Right kidney (tissue), 1 donor: Measurements from ENCODE around the gene MYO1C.
A peak's percentile ranks its signal among the peaks of the same experiment; 100 is the strongest.

Source experiments
- DNase-seq: peaks from one replicate; pipeline ENCODE4 v3.0.0-alpha.2; 2016

The MYO1C gene

DNA sequence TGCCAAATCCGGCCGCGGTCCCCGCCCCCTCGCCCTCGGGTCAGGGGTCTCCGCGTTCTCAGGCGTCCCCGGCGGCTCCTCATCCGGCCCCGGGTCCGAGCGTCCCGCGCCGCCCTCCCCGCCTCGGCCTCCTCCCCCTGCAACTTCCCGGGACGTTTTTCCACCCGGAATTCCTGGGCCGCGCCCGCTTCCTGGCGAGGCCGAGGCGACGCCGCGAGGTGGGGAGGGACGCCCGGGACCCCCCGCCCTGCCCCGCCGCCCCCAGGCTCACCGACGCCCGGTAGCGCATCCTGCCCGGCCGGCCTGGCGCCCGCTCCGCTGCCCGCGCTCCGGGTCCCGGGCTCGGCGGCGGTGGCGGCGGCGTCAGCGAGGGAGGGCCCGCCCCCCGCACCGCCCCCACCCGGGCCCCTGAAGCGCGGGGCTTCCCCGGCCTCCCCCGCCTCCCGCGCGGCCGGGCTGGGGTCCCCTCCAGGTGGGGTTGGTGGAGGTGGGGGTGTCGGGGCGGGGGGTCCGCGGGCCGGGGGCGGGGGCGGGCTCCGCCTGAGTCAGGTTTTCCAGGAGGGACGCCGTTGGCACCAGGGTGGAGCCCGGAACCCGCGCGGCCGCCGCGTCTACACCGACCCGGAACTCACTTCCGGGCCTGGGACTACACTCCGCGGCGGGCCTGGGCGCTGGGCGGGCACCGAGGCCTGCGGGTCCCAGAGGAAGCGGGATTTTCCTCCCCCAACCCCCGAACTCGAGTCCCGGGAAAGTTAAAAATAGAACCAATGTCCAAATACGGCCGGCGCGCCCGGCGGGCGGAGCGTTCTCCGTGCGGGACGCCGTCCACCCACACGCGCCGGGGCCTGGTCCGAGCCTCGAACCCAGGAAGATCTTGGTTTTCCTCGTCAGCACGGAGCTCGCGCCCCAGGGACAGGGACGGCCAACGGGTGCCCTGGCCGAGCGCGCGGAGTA is 6.8 kb downstream of the MYO1C start:
- DNase-seq, result peak; percentile 74

GRCh38 chr17:1484676-1485422 is 7.6 kb downstream of the MYO1C start:
- DNase-seq, result peak; percentile 73

DNA sequence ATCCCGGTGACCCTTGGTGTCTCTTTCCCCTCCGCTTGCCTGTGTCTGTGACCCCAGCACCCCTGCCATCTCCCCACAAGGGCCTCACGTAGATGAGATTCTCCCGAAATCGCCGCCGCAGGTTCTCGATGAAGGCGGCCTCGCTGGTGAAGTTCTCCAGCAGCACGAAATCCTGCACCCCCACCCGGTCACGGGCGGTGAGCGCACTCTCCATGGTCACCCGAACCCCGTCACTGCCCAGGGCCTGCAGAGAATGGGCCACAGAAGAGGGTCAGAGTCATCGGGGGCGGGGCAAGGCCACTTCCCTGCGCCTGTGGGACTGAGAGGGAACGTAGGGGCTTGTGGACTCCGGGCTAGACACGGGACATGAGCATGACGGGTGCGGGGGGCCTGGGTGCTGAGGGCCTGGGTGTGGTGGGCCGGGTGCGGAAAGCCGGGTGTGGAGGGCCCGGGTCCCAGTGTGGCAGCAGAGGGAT is 8.4 kb downstream of the MYO1C start:
- no peak for DNase-seq

DNA sequence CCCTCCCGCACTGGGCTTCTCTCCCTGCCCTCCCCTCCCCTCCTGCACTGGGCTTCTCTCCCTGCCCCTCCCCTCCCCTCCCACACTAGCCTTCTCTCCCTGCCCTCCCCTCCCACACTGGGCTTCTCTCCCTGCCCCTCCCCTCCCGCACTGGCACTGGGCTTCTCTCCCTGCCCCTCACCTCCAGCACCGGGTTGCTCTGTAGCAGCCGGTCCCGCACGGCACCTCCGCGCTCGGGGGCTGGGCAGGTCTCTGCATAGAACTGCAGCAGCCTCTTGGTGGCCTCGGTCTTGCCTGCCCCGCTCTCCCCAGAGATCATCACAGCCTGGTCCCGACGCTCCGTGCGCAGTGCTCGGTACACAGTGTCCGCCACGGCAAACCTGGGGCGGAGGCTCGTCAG is 9.8 kb downstream of the MYO1C start:
- DNase-seq, result no peak

DNA sequence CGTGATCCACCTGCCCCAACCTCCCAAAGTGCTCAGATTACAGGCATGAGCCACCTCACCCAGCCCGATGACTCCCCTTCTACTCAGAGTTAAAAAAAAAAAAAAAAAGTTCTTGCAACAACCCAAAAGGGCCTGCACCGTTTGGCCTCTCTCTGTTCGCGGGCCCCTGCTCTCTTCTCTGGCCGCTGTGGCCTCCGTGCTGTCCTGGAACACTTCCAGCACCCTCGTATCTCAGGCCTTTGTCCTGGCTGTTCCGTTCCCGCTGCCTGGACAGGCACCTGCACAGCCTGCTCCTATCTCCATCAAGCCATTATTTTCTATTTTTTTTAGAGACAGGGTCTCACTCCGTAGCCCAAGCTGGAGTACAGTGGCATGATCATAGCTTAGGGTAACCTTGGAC is 10.8 kb downstream of the MYO1C start:
- no peak for DNase-seq

DNA sequence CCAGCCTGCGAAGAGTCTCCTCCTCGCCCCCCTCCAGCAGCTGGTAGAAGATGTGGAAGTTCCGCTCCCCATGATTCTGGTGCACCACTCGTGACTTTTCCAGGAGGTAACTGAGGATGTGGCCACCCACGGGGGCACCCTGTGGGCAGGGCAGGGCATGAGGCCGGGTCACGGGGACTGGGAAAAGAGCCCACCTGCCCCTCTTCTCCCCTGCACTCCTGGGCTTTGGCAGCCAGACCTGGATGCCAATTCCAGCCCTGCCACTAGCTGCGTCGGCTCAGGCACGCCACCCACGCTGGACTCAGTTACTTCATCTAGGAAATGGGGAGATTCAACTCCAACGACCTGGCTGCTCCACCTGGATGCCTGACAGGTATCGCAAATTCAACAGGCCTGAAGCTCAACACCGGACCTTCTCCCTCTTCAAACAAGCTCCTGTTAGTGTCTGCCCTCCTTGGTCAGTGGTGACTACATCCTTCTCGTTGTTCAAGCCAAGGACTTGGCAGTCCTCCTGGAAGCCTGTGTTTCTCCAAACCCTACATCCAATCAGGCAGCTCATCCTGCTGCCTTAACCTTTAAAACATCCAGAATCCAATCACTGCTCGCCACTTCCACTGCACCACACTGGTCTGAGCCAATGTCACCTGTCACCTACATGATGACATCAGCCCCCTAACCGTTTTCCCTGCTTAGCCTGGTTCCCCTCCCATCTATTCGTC is 11.6 kb downstream of the MYO1C start:
- no peak for DNase-seq

DNA sequence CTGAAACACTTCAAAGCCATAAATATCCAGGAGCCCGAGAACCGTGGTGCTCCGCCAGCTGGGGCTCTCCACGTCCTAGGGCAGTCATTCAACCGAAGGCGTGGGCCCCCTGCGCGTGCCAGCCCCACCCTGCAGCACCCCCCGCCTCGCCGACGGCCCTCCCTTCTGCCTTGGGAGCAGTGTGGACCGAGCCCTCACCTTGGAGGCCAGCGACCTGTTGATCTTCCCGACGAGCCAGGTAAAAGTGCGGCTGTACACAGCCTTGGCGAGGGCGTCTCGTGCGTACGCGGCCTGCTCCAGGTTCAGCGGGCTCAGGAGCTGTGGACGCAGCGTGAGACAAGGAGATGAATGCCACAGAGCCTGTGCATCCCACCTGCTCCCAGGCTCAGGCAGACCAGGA is 14.1 kb downstream of the MYO1C start:
- DNase-seq, result no peak

DNA sequence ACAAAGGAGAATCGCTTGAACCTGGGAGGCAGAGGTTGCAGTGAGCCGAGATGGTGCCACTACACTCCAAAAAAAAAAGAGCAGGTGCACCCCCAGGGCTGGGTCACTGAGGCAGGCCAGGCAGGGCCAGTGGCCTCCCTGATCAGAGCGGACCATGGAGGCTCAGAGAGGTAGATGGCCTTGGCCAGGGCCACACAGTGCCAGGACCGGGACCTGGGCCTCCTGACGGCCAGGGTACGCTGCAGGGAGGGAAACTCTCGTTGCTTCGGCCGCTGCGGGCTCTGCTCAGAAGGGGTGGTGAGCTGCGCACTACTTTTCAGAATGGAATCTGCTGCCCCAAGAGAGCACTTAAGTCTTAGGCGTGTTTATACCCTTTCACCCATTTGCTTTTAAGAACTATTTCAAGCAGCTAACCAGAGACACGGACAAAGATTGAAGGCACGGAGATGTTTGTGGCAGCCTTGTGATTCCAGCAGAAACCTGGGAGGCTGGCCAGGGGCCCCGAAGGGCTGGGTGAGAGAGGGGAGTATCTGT is 17.1 kb downstream of the MYO1C start:
- DNase-seq, result no peak

- no peak for DNase-seq
Measured at GRCh38 chr17:1474402-1475189, 17.9 kb downstream of the MYO1C start.

DNA sequence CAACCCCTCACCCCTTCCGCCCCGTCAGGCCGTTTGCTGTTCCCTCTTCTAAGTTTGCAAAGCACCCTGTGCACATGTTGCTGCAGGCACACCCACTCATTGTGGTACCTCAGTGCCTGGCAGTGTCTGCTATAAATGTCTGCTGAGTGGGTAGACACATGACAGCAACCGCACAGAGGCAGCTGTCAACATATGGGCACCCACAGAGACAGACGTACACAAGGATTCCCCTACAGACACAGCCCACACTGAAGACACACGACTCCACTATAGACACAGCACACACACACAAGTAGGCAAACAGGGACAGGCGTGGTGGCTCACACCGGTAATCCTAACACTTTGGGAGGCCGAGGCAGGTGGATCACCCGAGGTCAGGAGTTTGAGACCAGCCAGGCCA is 18.6 kb downstream of the MYO1C start:
- no peak for DNase-seq

DNA sequence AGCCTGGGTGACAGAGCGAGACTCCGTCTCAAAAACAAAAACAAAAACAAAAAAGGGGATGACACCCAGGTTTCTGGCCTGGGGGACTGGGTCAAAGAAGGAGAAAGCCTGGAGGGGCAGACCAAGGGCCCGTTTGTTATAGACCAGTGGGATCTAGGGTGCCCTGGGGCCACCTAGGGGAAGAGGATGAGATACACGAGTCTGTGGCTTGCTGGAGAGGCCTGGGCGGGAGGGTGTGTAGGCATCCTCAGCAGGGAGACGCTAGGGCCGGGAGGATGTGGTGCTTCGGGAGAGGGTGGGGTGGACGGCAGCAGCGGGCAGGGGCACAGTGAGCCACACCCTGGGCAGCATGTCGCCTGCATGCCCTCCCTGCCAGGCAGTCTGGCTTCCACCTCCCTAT is 19.3 kb downstream of the MYO1C start:
- DNase-seq, result no peak

- peak; percentile 68 for DNase-seq
Measured at GRCh38 chr17:1471911-1472821, 20.3 kb downstream of the MYO1C start.

DNA sequence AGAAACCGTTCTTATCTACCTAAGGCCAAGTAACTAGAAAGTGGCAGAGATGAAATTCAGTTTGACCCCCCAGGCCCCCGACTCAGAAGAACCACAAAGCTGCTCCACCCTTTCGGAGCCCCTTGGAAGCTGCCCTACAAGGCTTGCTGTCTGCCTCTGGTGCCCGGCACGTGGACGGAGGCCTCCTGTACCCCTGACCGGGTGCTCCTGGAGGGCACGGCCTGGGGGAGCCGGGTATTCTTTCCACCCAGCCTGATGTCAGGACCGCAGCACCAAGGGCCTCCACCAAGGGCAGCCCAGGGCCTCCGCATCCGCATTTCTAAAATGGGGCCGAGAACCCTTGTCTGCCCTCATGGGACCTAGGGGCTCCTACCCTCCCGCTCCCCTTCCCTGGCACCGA is 21.0 kb downstream of the MYO1C start:
- DNase-seq, result no peak

DNA sequence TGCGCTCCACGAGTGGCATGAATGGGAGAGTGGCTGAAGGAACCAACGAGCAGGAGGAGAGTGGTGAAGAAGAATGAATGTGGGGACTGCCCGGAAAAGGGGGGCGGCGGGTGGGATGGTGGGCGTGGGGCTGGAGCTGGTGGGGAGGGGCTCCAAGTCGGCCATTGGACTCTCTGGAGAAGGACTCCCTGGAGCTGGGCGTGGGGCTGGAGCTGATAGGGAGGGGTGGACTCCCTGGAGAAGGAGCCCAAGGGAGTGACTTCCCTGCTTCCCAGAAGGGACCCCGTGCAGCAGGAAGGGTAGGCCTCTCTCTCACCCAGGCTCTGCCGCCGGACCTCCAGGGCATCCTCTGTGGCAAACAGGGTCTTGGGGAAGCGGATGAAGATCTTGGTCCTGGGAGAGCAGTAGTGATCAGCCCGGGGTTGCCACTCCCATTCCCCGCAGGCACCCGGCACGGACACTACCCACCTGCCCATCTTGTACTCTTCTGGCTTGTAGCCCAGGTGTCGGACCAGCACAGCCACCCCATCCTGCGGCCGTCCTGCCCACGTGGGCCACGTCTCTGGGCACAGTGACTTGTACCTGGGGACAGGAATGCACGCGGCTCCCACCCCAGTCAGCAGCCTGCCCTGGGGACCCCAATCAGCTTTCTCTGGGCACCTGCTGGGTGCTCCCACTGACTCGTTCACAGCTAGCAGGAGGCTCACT is 21.6 kb downstream of the MYO1C start:
- DNase-seq, result no peak

GRCh38 chr17:1470071-1470754 is 22.3 kb downstream of the MYO1C start:
- no peak for DNase-seq

- no peak for DNase-seq
Measured at GRCh38 chr17:1469231-1469852, 23.1 kb downstream of the MYO1C start.

DNA sequence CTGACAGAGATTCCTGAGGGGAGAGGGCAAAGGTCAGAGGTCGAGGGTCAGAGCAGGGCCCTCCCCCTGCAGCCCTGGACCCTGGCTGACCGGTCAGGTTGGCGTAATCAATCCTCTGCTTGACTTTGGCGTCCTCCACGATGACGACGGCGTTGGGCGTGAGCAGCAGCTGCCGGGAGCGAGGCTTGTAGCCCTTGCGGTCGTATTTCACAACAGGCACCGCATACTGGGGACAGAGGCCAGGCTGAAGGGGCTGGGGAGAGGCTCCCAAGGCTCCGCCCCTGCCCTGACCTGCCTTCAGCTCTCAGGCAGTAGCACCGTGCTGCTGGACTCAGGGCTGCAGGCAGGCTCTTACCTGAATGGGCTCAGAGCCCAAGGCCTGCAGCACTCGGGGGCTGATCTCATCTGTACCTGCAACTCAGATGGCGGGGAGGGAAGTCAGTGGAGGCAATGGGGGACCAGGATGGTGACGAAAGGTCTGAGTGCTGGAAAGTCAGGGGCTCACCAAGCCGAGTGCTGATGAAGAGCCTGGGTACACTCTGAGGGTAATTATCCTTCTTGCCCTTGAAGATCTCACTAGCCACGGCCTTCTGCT is 24.5 kb downstream of the MYO1C start:
- DNase-seq, result no peak

DNA sequence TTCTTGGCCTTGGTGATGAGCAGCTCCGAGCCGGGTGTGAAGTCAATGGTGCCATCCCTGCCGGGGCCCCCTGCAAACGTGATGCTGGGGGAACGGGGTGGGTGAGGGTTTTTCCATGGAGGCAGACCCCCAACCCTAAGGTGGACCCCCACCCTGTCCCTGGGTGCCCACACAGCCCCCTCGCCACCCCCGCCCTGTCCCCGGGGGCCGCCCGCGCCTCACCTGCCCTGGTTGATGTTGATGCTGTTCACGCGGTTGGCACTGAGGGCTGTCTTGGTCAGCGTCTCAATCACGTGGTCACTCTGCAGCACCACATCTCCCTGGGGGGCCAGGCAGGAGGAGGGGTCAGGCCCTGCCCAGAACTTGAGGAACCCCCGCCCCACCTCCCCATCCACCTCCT is 25.2 kb downstream of the MYO1C start:
- DNase-seq, result no peak
